HepG2 (cell line): ENCODE data around the gene RHOD.

Experiments used
- BHLHE40 ChIP-seq: IDR thresholded peaks from 2 replicates; pipeline ENCODE4 v1.6.1; 2011; ENCODE audit warnings: low read length, improper control_type of control experiment
- CREB1 ChIP-seq, 2 experiments: fragments of 450-650 bp in 1 of 2; IDR thresholded peaks; 2 replicates each; pipeline ENCODE4 v1.6.1; 2016 to 2017; ENCODE audit warnings: control low read depth in 1 of 2, mild to moderate bottlenecking in 1 of 2, missing compliant biosample characterization in 1 of 2, missing genetic modification characterization in 1 of 2
- CTCF ChIP-seq: sonication (generic); formaldehyde crosslinking; IDR thresholded peaks from 2 replicates; pipeline ENCODE4 v1.5.0; 2020; ENCODE audit warnings: mild to moderate bottlenecking, missing genetic modification reagents, moderate library complexity
- ELF1 ChIP-seq: sonication (generic); formaldehyde crosslinking; IDR thresholded peaks from 2 replicates; pipeline ENCODE4 v1.4.0; 2020; ENCODE audit warnings: missing genetic modification reagents
- ELF3 ChIP-seq: IDR thresholded peaks from 2 replicates; pipeline ENCODE4 v1.6.1; 2016; ENCODE audit warnings: missing genetic modification reagents, missing compliant biosample characterization
- EP300 ChIP-seq, 3 experiments: sonication (generic) in 1 of 3; formaldehyde crosslinking in 1 of 3; IDR thresholded peaks; 2 replicates each; pipeline versions ENCODE4 v1.5.1 to v1.6.1; 2011 to 2020; ENCODE audit warnings: low read depth in 2 of 3, low read length in 2 of 3, borderline replicate concordance in 1 of 3, improper control_type of control experiment in 1 of 3, mild to moderate bottlenecking in 1 of 3, missing genetic modification reagents in 1 of 3, moderate library complexity in 1 of 3
- FOXJ3 ChIP-seq: sonication (generic); formaldehyde crosslinking; IDR thresholded peaks from 2 replicates; pipeline ENCODE4 v1.4.0; 2020; ENCODE audit warnings: missing genetic modification reagents, mild to moderate bottlenecking, borderline replicate concordance
- NFE2 ChIP-seq: sonication (generic); formaldehyde crosslinking; IDR thresholded peaks from 2 replicates; pipeline ENCODE4 v1.4.0; 2020; ENCODE audit warnings: missing genetic modification reagents
- NR1H2 ChIP-seq: sonication (generic); formaldehyde crosslinking; IDR thresholded peaks from 2 replicates; pipeline ENCODE4 v1.8.1; 2022; ENCODE audit warnings: low read depth, missing genetic modification reagents, borderline replicate concordance
- POLR2AphosphoS5 ChIP-seq: IDR thresholded peaks from 2 replicates; pipeline ENCODE4 v1.6.1; 2012; ENCODE audit warnings: low read depth, low read length
- SRF ChIP-seq: IDR thresholded peaks from 2 replicates; pipeline ENCODE4 v1.6.1; 2011; ENCODE audit warnings: mild to moderate bottlenecking, low read depth, low read length, moderate library complexity
- ZNF280B ChIP-seq: sonication (generic); formaldehyde crosslinking; IDR thresholded peaks from 2 replicates; pipeline ENCODE4 v1.5.0; 2020; ENCODE audit warnings: missing genetic modification reagents, mild to moderate bottlenecking, borderline replicate concordance
- ZNF333 ChIP-seq: sonication (generic); formaldehyde crosslinking; IDR thresholded peaks from 2 replicates; pipeline ENCODE4 v1.4.0; 2020; ENCODE audit warnings: mild to moderate bottlenecking, missing genetic modification reagents, borderline replicate concordance

- no peak for TF ChIP-seq POLR2AphosphoS5
- no peak for TF ChIP-seq ZNF280B (CRISPR knock-in tag)
- no peak for TF ChIP-seq EP300 (IDR thresholded peaks at IDR 0.05; ENCODE audit: low read depth in 2 of 2, low read length in 2 of 2)
- no peak for TF ChIP-seq EP300 (CRISPR knock-in tag; IDR thresholded peaks at IDR 0.05; ENCODE audit: borderline replicate concordance)
- TF ChIP-seq ELF3 (CRISPR knock-in tag) = no peak
- no peak for TF ChIP-seq SRF
- TF ChIP-seq CREB1 (IDR thresholded peaks at IDR 0.05) = no peak
- no peak for TF ChIP-seq CREB1 (CRISPR knock-in tag; IDR thresholded peaks at IDR 0.05)
- TF ChIP-seq NR1H2 (CRISPR knock-in tag) = no peak
- no peak for TF ChIP-seq ELF1 (CRISPR knock-in tag)
- no peak for TF ChIP-seq BHLHE40
- no peak for TF ChIP-seq CTCF (CRISPR knock-in tag)
- TF ChIP-seq NFE2 (CRISPR knock-in tag) = no peak
- TF ChIP-seq ZNF333 (CRISPR knock-in tag) = no peak
- TF ChIP-seq FOXJ3 (CRISPR knock-in tag) = no peak
These were observed 5.3 kb upstream of the RHOD start for GRCh38 chr11:67051180-67051893.
